HEK293T (cell line): ENCODE data around the gene SFXN1.

Experiments used
- CTCF ChIA-PET: fragments of 350-600 bp; formaldehyde crosslinking; extraction: SDS; loops from one replicate; lab custom pipeline; 2021; ENCODE audit warnings: antibody characterized with exemption, inconsistent platforms; lab: Yijun Ruan, JAX
- POLR2A ChIA-PET: fragments of 350-600 bp; formaldehyde crosslinking; extraction: SDS; loops from one replicate; lab custom pipeline; 2020; ENCODE audit warnings: antibody characterized with exemption, inconsistent platforms; lab: Yijun Ruan, JAX
- DNase-seq: peaks from one replicate; pipeline ENCODE4 v3.0.0; 2012; ENCODE audit warnings: mixed read lengths; ENCODE audit errors: extremely low spot score
- ARNT ChIP-seq: fragments of 450-650 bp; IDR thresholded peaks from 2 replicates; pipeline ENCODE4 v1.6.1; 2017; ENCODE audit warnings: mild to moderate bottlenecking
- BHLHE40 ChIP-seq: fragments of 450-650 bp; IDR thresholded peaks from 2 replicates; pipeline ENCODE4 v1.6.1; 2016; ENCODE audit warnings: mild to moderate bottlenecking, moderate library complexity, borderline replicate concordance
- CTBP1 ChIP-seq: fragments of 450-650 bp; IDR thresholded peaks from 2 replicates; pipeline ENCODE4 v1.6.1; 2016; ENCODE audit warnings: borderline replicate concordance
- ELF4 ChIP-seq: fragments of 450-650 bp; IDR thresholded peaks from 2 replicates; pipeline ENCODE4 v1.6.1; 2017; ENCODE audit warnings: antibody characterized with exemption
- FOXA1 ChIP-seq: fragments of 450-650 bp; IDR thresholded peaks from 2 replicates; pipeline ENCODE4 v1.6.1; 2016; ENCODE audit warnings: mild to moderate bottlenecking
- FOXK2 ChIP-seq: fragments of 450-650 bp; IDR thresholded peaks from 2 replicates; pipeline ENCODE4 v1.6.1; 2016; ENCODE audit warnings: mild to moderate bottlenecking
- FOXM1 ChIP-seq: fragments of 450-650 bp; IDR thresholded peaks from 2 replicates; pipeline ENCODE4 v1.6.1; 2017; ENCODE audit warnings: mild to moderate bottlenecking, borderline replicate concordance
- HDGF ChIP-seq: fragments of 450-650 bp; IDR thresholded peaks from 2 replicates; pipeline ENCODE4 v1.6.1; 2017; ENCODE audit warnings: antibody characterized with exemption, borderline replicate concordance
- L3MBTL2 ChIP-seq: fragments of 450-650 bp; conservative IDR thresholded peaks from 2 replicates; pipeline ENCODE4 v1.6.1; 2016; ENCODE audit warnings: mild to moderate bottlenecking
- LEF1 ChIP-seq: fragments of 450-650 bp; IDR thresholded peaks from 2 replicates; pipeline ENCODE4 v1.6.1; 2017; ENCODE audit warnings: mild to moderate bottlenecking, borderline replicate concordance
- NFRKB ChIP-seq: fragments of 450-650 bp; IDR thresholded peaks from 2 replicates; pipeline ENCODE4 v1.6.1; 2016; ENCODE audit warnings: mild to moderate bottlenecking, moderate library complexity
- PKNOX1 ChIP-seq: fragments of 450-650 bp; IDR thresholded peaks from 2 replicates; pipeline ENCODE4 v1.6.1; 2016
- SP1 ChIP-seq: fragments of 450-650 bp; IDR thresholded peaks from 2 replicates; pipeline ENCODE4 v1.6.1; 2017
- SUZ12 ChIP-seq: fragments of 450-650 bp; IDR thresholded peaks from 2 replicates; pipeline ENCODE4 v1.6.1; 2016; ENCODE audit warnings: mild to moderate bottlenecking
- TARDBP ChIP-seq: fragments of 450-650 bp; IDR thresholded peaks from 2 replicates; pipeline ENCODE4 v1.6.1; 2016
- ZNF384 ChIP-seq: fragments of 450-650 bp; IDR thresholded peaks from 2 replicates; pipeline ENCODE4 v1.6.1; 2016

Gene SFXN1

GRCh38 chr5:175567954-175568353 is 89.6 kb downstream of the SFXN1 start:
- no peak for DNase-seq
- CTCF ChIA-PET, result no interaction called here
- POLR2A ChIA-PET, result no interaction called here
- 0 out of 2 replicates have a peak, but pooled peaks have one; percentile 9 for TF ChIP-seq ZNF384
- TF ChIP-seq FOXK2, result no peak
- TF ChIP-seq FOXA1, result no peak
- TF ChIP-seq SUZ12, result no peak
- TF ChIP-seq ELF4, result no peak

GRCh38 chr5:175569701-175570100 is 91.3 kb downstream of the SFXN1 start:
- DNase-seq, result no peak
- TF ChIP-seq SUZ12 (no peak), ZNF384 (no peak), ARNT (no peak), FOXK2 (no peak), CTBP1 (no peak), LEF1 (no peak), PKNOX1 (no peak), FOXM1 (no peak), FOXA1 (no peak), SP1 (no peak), TARDBP (no peak), NFRKB (no peak), BHLHE40 (no peak), L3MBTL2 (no peak), HDGF (no peak), ELF4 (no peak)
- ChIA-PET CTCF (interaction anchor here (1.9 kb wide), 1 partner anchor 36 kb away, joined by 5 read pairs; no protein-coding TSS in a partner anchor), POLR2A (no interaction called here)

GRCh38 chr5:175572886-175573285 is 94.5 kb downstream of the SFXN1 start:
- ChIA-PET CTCF (no interaction called here), POLR2A (no interaction called here)
- TF ChIP-seq HDGF, result no peak
- TF ChIP-seq TARDBP, result no peak
- no peak for TF ChIP-seq ARNT
- TF ChIP-seq FOXK2, result no peak
- TF ChIP-seq FOXA1, result no peak
- TF ChIP-seq SP1, result no peak
- no peak for TF ChIP-seq FOXM1
- TF ChIP-seq L3MBTL2, result no peak; the same call in 1 of the 2 replicates
- TF ChIP-seq SUZ12, result no peak
- no peak for TF ChIP-seq NFRKB
- TF ChIP-seq PKNOX1, result no peak
- no peak for TF ChIP-seq CTBP1
- DNase-seq, result no peak

- TF ChIP-seq ZNF384 (no peak), PKNOX1 (no peak)
- ChIA-PET CTCF (no interaction called here), POLR2A (no interaction called here)
- DNase-seq, result no peak
Measured at GRCh38 chr5:175573493-175574269, 95.3 kb downstream of the SFXN1 start.

GRCh38 chr5:175575301-175575700 is 96.9 kb downstream of the SFXN1 start:
- ChIA-PET CTCF (interaction anchor here (1.4 kb wide), 1 partner anchor 41 kb away, joined by 3 read pairs; no protein-coding TSS in a partner anchor), POLR2A (no interaction called here)
- TF ChIP-seq CTBP1 (no peak), ELF4 (no peak), ARNT (no peak), FOXA1 (no peak), L3MBTL2 (no peak), LEF1 (no peak), ZNF384 (no peak), PKNOX1 (no peak), TARDBP (no peak), FOXK2 (no peak), HDGF (no peak), BHLHE40 (no peak), FOXM1 (no peak), SUZ12 (no peak), NFRKB (no peak), SP1 (no peak)
- no peak for DNase-seq

GRCh38 chr5:175576096-175576495 is 97.7 kb downstream of the SFXN1 start:
- TF ChIP-seq ZNF384 (no peak), L3MBTL2 (no peak)
- POLR2A ChIA-PET, result no interaction called here
- CTCF ChIA-PET, result interaction anchor here (1.4 kb wide), 1 partner anchor 42 kb away, joined by 3 read pairs; no protein-coding TSS in a partner anchor
- no peak for DNase-seq
